ENCODE results near the gene ONECUT1. TPM values are rescaled to one million over a fixed set of nuclear protein-coding genes. Genes with fewer than 3 reads are reported as not detected.

ONECUT1 gene
- total and polyA plus RNA-seq, 9 donors, result 0.08 to 0.21 TPM; not detected in 7

DNA sequence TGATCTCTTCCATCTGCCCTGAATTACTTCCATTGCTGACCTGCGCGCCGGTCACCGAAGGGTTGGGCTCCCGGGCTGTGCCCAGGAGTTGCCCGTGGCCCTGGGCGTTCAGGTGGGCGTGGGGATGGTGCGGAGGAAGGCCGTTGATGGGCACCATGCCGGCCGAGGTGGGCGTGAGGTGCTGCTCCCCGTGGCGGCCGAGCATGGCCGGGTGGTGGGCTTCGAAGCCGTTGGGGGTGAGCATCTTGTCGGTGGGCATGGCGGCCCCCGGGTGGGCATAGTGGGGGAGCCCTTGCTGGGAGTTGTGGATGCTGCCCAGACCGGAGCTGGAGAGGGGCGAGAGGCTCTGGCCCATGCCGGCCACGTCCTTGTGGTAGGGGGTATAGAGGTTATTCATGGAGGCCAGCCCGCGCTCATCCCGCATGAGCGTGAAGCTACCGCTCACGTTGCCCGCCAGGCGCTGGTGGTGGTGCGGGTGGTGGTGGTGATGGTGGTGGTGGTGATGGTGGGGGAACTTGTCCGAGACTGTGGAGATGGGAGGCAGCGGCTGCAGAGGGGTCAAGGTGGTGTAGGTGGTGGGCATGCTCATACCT is 1.0 kb downstream of the ONECUT1 start:
- H3K36me3 ChIP-seq (ENCODE audit: control insufficient read depth, insufficient read depth, low read length), result no peaks in the 10 kb centered on the region
- no peak for DNase-seq
- no peak overlapping the region for H3K27ac ChIP-seq (ENCODE audit: low read length)
- peaks cover 95% of the 10 kb centered on the region for H3K27me3 ChIP-seq (ENCODE audit: control insufficient read depth, insufficient read depth, low read length)
- WGBS (ENCODE audit: insufficient coverage), result 3% methylated on average over 37 of the region's 37 CpGs
- H3K4me3 ChIP-seq (ENCODE audit: low read length), result no peak overlapping the region
- no peaks in the 10 kb centered on the region for H3K9me3 ChIP-seq (replicated peaks; ENCODE audit: control insufficient read depth, low read depth, low read length)
- peaks cover 37% of the 10 kb centered on the region for H3K4me1 ChIP-seq (ENCODE audit: control insufficient read depth, insufficient read depth, low read length)

GRCh38 chr15:52788099-52788986 is 1.8 kb downstream of the ONECUT1 start:
- Histone ChIP-seq H3K36me3 (ENCODE audit: control insufficient read depth, insufficient read depth, low read length) (no peaks in the 10 kb centered on the region), H3K9me3 (replicated peaks; ENCODE audit: control insufficient read depth, low read depth, low read length) (no peaks in the 10 kb centered on the region), H3K27me3 (ENCODE audit: control insufficient read depth, insufficient read depth, low read length) (peaks cover 96% of the 10 kb centered on the region), H3K27ac (ENCODE audit: low read length) (no peak overlapping the region), H3K4me1 (ENCODE audit: control insufficient read depth, insufficient read depth, low read length) (peaks cover 37% of the 10 kb centered on the region), H3K4me3 (ENCODE audit: low read length) (no peak overlapping the region)
- DNase-seq, result no peak
- WGBS (ENCODE audit: insufficient coverage), result 1% methylated on average over 53 of the region's 58 CpGs

- peaks cover 98% of the 10 kb centered on the region for H3K27me3 ChIP-seq (ENCODE audit: control insufficient read depth, insufficient read depth, low read length)
- no peak overlapping the region for H3K4me3 ChIP-seq (ENCODE audit: low read length)
- no peaks in the 10 kb centered on the region for H3K9me3 ChIP-seq (replicated peaks; ENCODE audit: control insufficient read depth, low read depth, low read length)
- H3K4me1 ChIP-seq (ENCODE audit: control insufficient read depth, insufficient read depth, low read length), result peaks cover 37% of the 10 kb centered on the region
- under 1% methylated on average over 20 of the region's 27 CpGs for WGBS (ENCODE audit: insufficient coverage)
- no peaks in the 10 kb centered on the region for H3K36me3 ChIP-seq (ENCODE audit: control insufficient read depth, insufficient read depth, low read length)
- DNase-seq, result no peak
- no peak overlapping the region for H3K27ac ChIP-seq (ENCODE audit: low read length)
Observed at GRCh38 chr15:52787549-52788098, 2.5 kb downstream of the ONECUT1 start.

DNA sequence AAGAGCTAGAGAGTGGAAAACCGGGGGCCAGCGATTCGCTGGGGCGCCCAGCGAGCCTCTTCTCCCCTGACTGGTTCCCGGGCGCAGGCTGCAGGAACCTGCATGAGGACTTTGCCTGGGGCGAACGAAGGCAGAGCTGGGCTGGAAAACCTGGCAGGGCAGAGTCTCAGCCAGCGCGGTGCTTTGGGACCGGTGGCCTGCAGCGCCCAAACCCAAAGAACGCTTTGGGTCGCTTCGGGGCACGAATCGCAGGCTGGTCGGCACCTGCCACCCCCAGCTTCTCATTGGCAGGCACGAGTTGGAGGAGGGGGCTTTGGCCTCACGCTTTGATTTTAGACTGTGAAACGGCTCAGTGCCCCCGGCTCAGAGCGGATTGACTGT is 3.0 kb downstream of the ONECUT1 start:
- Histone ChIP-seq H3K27ac (ENCODE audit: low read length) (no peak overlapping the region), H3K4me3 (ENCODE audit: low read length) (no peak overlapping the region), H3K9me3 (replicated peaks; ENCODE audit: control insufficient read depth, low read depth, low read length) (no peaks in the 10 kb centered on the region), H3K4me1 (ENCODE audit: control insufficient read depth, insufficient read depth, low read length) (peaks cover 37% of the 10 kb centered on the region), H3K27me3 (ENCODE audit: control insufficient read depth, insufficient read depth, low read length) (peaks cover 93% of the 10 kb centered on the region), H3K36me3 (ENCODE audit: control insufficient read depth, insufficient read depth, low read length) (no peaks in the 10 kb centered on the region)
- DNase-seq, result no peak
- 0% methylated on average over 20 of the region's 24 CpGs for WGBS (ENCODE audit: insufficient coverage)

GRCh38 chr15:52786436-52787122 is 3.6 kb downstream of the ONECUT1 start:
- peaks cover 91% of the 10 kb centered on the region for H3K27me3 ChIP-seq (ENCODE audit: control insufficient read depth, insufficient read depth, low read length)
- peaks cover 37% of the 10 kb centered on the region for H3K4me1 ChIP-seq (ENCODE audit: control insufficient read depth, insufficient read depth, low read length)
- H3K4me3 ChIP-seq (ENCODE audit: low read length), result no peak overlapping the region
- no peaks in the 10 kb centered on the region for H3K36me3 ChIP-seq (ENCODE audit: control insufficient read depth, insufficient read depth, low read length)
- no peak for DNase-seq
- 1% methylated on average over 15 of the region's 28 CpGs for WGBS (ENCODE audit: insufficient coverage)
- no peak overlapping the region for H3K27ac ChIP-seq (ENCODE audit: low read length)
- no peaks in the 10 kb centered on the region for H3K9me3 ChIP-seq (replicated peaks; ENCODE audit: control insufficient read depth, low read depth, low read length)

GRCh38 chr15:52785672-52786406 is 4.3 kb downstream of the ONECUT1 start:
- no peak overlapping the region for H3K4me3 ChIP-seq (ENCODE audit: low read length)

DNA sequence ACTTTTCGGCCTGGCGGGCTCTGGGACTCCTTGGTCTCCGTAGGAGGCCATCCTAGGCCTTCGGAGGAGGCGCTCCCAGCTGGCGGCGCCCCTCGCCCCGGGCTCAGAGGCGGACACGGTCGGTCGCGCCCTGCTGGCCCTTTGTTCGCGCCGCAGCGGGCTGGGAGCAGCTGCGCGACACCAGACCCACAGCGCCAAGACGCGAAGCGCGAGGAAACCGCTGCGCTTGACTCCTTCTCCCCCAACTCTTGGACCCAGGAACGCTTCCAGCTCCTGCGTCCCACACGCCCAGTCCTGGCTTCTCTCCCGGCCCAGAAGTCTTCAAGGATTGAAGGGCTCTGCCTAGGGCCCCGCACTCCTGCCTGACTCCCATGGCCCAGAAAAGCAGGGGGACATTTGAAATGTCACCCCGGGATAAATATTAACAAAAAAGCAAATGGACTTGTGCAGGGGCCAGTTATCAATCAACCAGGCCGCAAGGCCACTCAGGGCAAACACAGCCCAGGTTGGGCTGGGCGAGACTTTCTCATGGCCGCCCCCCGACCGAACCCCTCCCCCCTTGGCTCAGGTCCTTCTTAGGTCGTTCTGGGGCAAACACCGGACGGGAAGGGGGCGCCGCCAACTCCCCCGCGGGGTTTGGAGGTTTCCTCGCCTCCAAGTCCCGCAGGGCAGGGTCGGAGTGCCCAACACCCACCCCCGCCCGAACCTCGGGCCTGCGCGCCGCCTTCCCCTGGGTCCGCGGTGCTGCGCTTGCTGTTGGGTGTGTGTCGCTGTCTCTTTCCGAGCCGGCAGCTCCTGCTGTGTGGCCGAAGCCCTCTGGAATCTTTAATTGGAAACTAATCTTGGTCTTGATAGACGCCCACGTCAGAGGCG is 5.1 kb downstream of the ONECUT1 start:
- no peak overlapping the region for H3K27ac ChIP-seq (ENCODE audit: low read length)
- H3K27me3 ChIP-seq (ENCODE audit: control insufficient read depth, insufficient read depth, low read length), result peaks cover 84% of the 10 kb centered on the region
- DNase-seq, result no peak
- WGBS (ENCODE audit: insufficient coverage), result under 1% methylated on average over 46 of the region's 64 CpGs
- H3K4me1 ChIP-seq (ENCODE audit: control insufficient read depth, insufficient read depth, low read length), result peaks cover 31% of the 10 kb centered on the region
- no peaks in the 10 kb centered on the region for H3K9me3 ChIP-seq (replicated peaks; ENCODE audit: control insufficient read depth, low read depth, low read length)
- no peak overlapping the region for H3K4me3 ChIP-seq (ENCODE audit: low read length)
- no peaks in the 10 kb centered on the region for H3K36me3 ChIP-seq (ENCODE audit: control insufficient read depth, insufficient read depth, low read length)

More at GRCh38 chr15:52785672-52786406, 4.3 kb downstream of the ONECUT1 start:
- no peak for DNase-seq
- H3K9me3 ChIP-seq (replicated peaks; ENCODE audit: control insufficient read depth, low read depth, low read length), result no peaks in the 10 kb centered on the region
- 0% methylated on average over 4 of the region's 27 CpGs for WGBS (ENCODE audit: insufficient coverage)
- no peak overlapping the region for H3K27ac ChIP-seq (ENCODE audit: low read length)
- peaks cover 90% of the 10 kb centered on the region for H3K27me3 ChIP-seq (ENCODE audit: control insufficient read depth, insufficient read depth, low read length)
- H3K4me1 ChIP-seq (ENCODE audit: control insufficient read depth, insufficient read depth, low read length), result peaks cover 35% of the 10 kb centered on the region
- no peaks in the 10 kb centered on the region for H3K36me3 ChIP-seq (ENCODE audit: control insufficient read depth, insufficient read depth, low read length)

GRCh38 chr15:52783929-52784798 is 6.0 kb downstream of the ONECUT1 start:
- 1% methylated on average over 55 of the region's 57 CpGs for WGBS (ENCODE audit: insufficient coverage)
- Histone ChIP-seq H3K4me3 (ENCODE audit: low read length) (no peak overlapping the region), H3K9me3 (replicated peaks; ENCODE audit: control insufficient read depth, low read depth, low read length) (no peaks in the 10 kb centered on the region), H3K4me1 (ENCODE audit: control insufficient read depth, insufficient read depth, low read length) (peaks cover 27% of the 10 kb centered on the region), H3K27ac (ENCODE audit: low read length) (no peak overlapping the region), H3K27me3 (ENCODE audit: control insufficient read depth, insufficient read depth, low read length) (peaks cover 81% of the 10 kb centered on the region), H3K36me3 (ENCODE audit: control insufficient read depth, insufficient read depth, low read length) (no peaks in the 10 kb centered on the region)
- DNase-seq, result peak; percentile 15

Data from muscle of leg (tissue), 11 donors.